ENCODE results near the gene PTPRG. TPM values are rescaled to one million over a fixed set of nuclear protein-coding genes. Genes with fewer than 3 reads are reported as not detected.

Gene PTPRG
- total RNA-seq, 1 experiment from 2014 or later = 32.1 TPM

DNA sequence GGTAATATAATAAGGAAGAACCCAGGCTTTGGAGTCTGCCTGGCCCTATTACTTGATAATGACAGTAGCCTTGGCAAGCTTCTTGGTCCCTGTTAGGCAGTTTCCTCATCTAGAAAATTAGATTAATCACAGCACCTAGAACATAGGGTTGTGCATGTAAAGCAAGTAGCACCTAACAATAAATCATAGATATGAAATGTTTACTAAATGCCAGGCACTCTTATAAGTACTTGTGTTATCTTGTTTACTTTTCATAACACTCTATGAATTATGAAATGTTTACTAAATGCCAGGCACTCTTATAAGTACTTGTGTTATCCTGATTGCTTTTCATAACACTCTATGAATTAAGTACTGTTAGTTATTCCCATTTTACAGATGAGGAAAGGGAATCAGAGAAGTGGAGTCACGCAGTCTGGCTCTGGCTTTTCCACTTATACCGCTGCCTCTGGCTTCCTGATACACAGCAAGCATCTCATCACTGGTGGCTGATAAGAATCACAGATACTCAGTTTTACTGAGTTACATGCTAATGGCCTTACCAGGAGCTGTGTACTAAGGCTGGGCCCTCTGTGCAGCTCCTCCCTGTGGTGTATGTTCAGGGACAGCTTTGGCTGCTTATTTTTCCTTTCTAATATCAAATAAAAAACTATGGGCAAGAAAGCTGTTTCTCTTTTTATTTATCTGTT is 688.6 kb downstream of the PTPRG start:
- POLR2A ChIA-PET = no interaction called here
- Histone ChIP-seq H3K4me1 (ENCODE audit: control insufficient read depth in 1 of 2, insufficient read depth in 2 of 2, low read length in 2 of 2) (no peaks in the 10 kb centered on the region), H3K9me3 (ENCODE audit: control insufficient read depth in 1 of 2, insufficient read depth in 1 of 2, low read depth in 1 of 2, low read length in 2 of 2) (no peaks in the 10 kb centered on the region), H3K27me3 (ENCODE audit: insufficient read depth, low read length) (no peaks in the 10 kb centered on the region), H3K9ac (ENCODE audit: low read length) (no peak overlapping the region), H2AFZ (ENCODE audit: low read depth, low read length, poor library complexity, severe bottlenecking) (no peak overlapping the region), H3K9me2 (ENCODE audit: insufficient read depth) (no peaks in the 10 kb centered on the region), H3K4me3 (replicated peaks in 1 of 2; ENCODE audit: low read depth in 1 of 2, low read length in 2 of 2) (no peak overlapping the region), H4K20me1 (ENCODE audit: insufficient read depth) (no peaks in the 10 kb centered on the region), H3K27ac (ENCODE audit: low read depth, low read length) (no peak overlapping the region), H3K36me3 (ENCODE audit: control insufficient read depth in 1 of 2, insufficient read depth in 2 of 2, low read length in 2 of 2) (no peaks in the 10 kb centered on the region), H3K79me2 (ENCODE audit: insufficient read depth, low read length) (no peaks in the 10 kb centered on the region), H3K4me2 (ENCODE audit: low read length) (no peak overlapping the region)
- intact Hi-C loops (cut with micrococcal nuclease) = no loop called here
- RAD21 ChIA-PET (ENCODE audit: low non-redundant PET in 1 of 2, low total read pairs in 2 of 2, uncharacterized antibody in 2 of 2, unreplicated experiment in 2 of 2) = no interaction called here
- DNase-seq (ENCODE audit: low read depth, low spot score) = no peak
- BruUV-seq (replicated peaks) = no TSS peak
- TF ChIP-seq ELF1 (IDR thresholded peaks at IDR 0.05; ENCODE audit: borderline replicate concordance, low read depth) = no peak
- no peak for TF ChIP-seq SRF (IDR thresholded peaks at IDR 0.05; ENCODE audit: low read depth)
- no peak for TF ChIP-seq ZNF274 (IDR thresholded peaks at IDR 0.05; ENCODE audit: low read depth, low read length)
- TF ChIP-seq CEBPB (IDR thresholded peaks at IDR 0.05; ENCODE audit: low read depth) = no peak
- TF ChIP-seq SP1 (IDR thresholded peaks at IDR 0.05; ENCODE audit: low read depth) = no peak
- TF ChIP-seq FOSL1 (IDR thresholded peaks at IDR 0.05; ENCODE audit: low read depth) = no peak
- no peak for TF ChIP-seq RAD21 (IDR thresholded peaks at IDR 0.05; ENCODE audit: low read depth)
- TF ChIP-seq POLR2AphosphoS5 (IDR thresholded peaks at IDR 0.05; ENCODE audit: low read depth, low read length) = no peak
- TF ChIP-seq, protein P1, sequence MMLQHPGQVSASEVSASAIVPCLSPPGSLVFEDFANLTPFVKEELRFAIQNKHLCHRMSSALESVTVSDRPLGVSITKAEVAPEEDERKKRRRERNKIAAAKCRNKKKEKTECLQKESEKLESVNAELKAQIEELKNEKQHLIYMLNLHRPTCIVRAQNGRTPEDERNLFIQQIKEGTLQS (IDR thresholded peaks at IDR 0.05) = no peak
- TF ChIP-seq SIN3A (IDR thresholded peaks at IDR 0.05; ENCODE audit: low read depth) = no peak
- no peak for TF ChIP-seq POLR2A (IDR thresholded peaks at IDR 0.05; ENCODE audit: borderline replicate concordance, extremely low read depth, insufficient read depth, insufficient read length)
- TF ChIP-seq EZH2phosphoT487 (IDR thresholded peaks at IDR 0.05; ENCODE audit: borderline replicate concordance) = no peak
- TF ChIP-seq, protein P2, sequence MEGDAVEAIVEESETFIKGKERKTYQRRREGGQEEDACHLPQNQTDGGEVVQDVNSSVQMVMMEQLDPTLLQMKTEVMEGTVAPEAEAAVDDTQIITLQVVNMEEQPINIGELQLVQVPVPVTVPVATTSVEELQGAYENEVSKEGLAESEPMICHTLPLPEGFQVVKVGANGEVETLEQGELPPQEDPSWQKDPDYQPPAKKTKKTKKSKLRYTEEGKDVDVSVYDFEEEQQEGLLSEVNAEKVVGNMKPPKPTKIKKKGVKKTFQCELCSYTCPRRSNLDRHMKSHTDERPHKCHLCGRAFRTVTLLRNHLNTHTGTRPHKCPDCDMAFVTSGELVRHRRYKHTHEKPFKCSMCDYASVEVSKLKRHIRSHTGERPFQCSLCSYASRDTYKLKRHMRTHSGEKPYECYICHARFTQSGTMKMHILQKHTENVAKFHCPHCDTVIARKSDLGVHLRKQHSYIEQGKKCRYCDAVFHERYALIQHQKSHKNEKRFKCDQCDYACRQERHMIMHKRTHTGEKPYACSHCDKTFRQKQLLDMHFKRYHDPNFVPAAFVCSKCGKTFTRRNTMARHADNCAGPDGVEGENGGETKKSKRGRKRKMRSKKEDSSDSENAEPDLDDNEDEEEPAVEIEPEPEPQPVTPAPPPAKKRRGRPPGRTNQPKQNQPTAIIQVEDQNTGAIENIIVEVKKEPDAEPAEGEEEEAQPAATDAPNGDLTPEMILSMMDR (IDR thresholded peaks at IDR 0.05 in 2 of 3, conservative IDR thresholded peaks at IDR 0.05 in 1 of 3; ENCODE audit: borderline replicate concordance in 1 of 3, insufficient read depth in 1 of 3, low read depth in 2 of 3, low read length in 2 of 3) = no peak
- no peak for TF ChIP-seq ZFX (IDR thresholded peaks at IDR 0.05)
- TF ChIP-seq CBX3 (IDR thresholded peaks at IDR 0.05; ENCODE audit: low read depth) = no peak
- CTCF ChIA-PET = no interaction called here
- ATAC-seq = no peak
